Liver (tissue), 3 donors: ENCODE results near the gene PDZD2.

Source experiments
- CTCF ChIP-seq: fragments of 150-350 bp; IDR thresholded peaks from 2 replicates; pipeline ENCODE4 v1.5.1; 2017; ENCODE audit warnings: improper control_type of control experiment, low read depth, low read length; ENCODE audit not compliant: missing input control
- JUND ChIP-seq, 2 donors: IDR thresholded peaks; 2 replicates each; pipeline ENCODE4 v1.6.1; 2016; ENCODE audit warnings: antibody characterized with exemption in 2 of 2
- RAD21 ChIP-seq, 2 donors: IDR thresholded peaks; 2 replicates each; pipeline ENCODE4 v1.6.1; 2016; ENCODE audit warnings: antibody characterized with exemption in 2 of 2, mild to moderate bottlenecking in 2 of 2
- TF ChIP-seq, protein P1 (sequence below): IDR thresholded peaks from 2 replicates; pipeline ENCODE4 v1.6.1; 2016; ENCODE audit warnings: antibody characterized with exemption
- TF ChIP-seq, protein P2 (sequence below): IDR thresholded peaks from 2 replicates; pipeline ENCODE4 v1.6.1; 2016; ENCODE audit warnings: antibody characterized with exemption
- donor health status: healthy.
- donor health status: healthy.

DNA sequence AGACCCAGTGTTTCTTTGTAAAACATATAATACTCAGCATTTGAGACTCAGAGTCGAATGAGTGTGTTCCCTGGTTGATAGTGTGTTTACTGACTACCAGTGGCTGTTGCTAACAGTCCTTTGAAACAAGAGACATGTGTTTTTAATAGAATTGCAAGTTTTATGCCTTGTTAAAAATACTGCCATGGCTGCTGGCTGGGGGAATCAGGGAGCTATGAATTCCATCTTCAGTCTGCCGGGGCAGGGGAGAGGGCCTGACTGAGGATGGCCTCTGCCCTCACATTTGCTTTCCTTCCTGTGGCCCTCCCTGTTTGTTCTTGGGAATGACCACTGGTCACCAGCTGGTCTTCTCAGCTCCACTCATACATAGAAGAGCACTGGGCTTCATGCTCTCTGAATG is 63.8 kb downstream of the PDZD2 start:
- no peak for TF ChIP-seq CTCF
- no peak for TF ChIP-seq RAD21 (IDR thresholded peaks at IDR 0.05)
- TF ChIP-seq, protein P1, sequence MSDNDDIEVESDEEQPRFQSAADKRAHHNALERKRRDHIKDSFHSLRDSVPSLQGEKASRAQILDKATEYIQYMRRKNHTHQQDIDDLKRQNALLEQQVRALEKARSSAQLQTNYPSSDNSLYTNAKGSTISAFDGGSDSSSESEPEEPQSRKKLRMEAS = no peak
- TF ChIP-seq JUND (IDR thresholded peaks at IDR 0.05) = no peak
- TF ChIP-seq, protein P2, sequence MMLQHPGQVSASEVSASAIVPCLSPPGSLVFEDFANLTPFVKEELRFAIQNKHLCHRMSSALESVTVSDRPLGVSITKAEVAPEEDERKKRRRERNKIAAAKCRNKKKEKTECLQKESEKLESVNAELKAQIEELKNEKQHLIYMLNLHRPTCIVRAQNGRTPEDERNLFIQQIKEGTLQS = no peak
